Colonic mucosa (tissue), 4 donors: Measurements from ENCODE around the gene B3GNT5. TPM values are rescaled to one million over a fixed set of nuclear protein-coding genes. Genes with fewer than 3 reads are reported as not detected.
"Not testable (repeated sequence)": the region's sequence is repeated elsewhere in the genome, so short reads cannot be mapped to it uniquely, and the experiment has no call there.

ENCODE experiments used
- DNase-seq: peaks from one replicate; pipeline ENCODE4 v3.0.0-alpha.2; 2020
- H3K27ac ChIP-seq: fragments of 200-600 bp; one replicate; pipeline ENCODE4 v1.8.0; 2021
- H3K27me3 ChIP-seq: fragments of 200-600 bp; one replicate; pipeline ENCODE4 v1.8.0; 2021
- H3K36me3 ChIP-seq: fragments of 200-600 bp; one replicate; pipeline ENCODE4 v1.8.0; 2021
- H3K4me1 ChIP-seq: fragments of 200-600 bp; one replicate; pipeline ENCODE4 v1.8.0; 2021; ENCODE audit warnings: mild to moderate bottlenecking
- H3K4me3 ChIP-seq: fragments of 200-600 bp; one replicate; pipeline ENCODE4 v1.8.0; 2021
- H3K9ac ChIP-seq, 2 donors: one replicate each; pipeline ENCODE4 v1.7.0; 2013; ENCODE audit warnings: control low read depth in 2 of 2, low read depth in 2 of 2, low read length in 2 of 2
- H3K9me3 ChIP-seq: fragments of 200-600 bp; one replicate; pipeline ENCODE4 v1.8.0; 2021
- intact Hi-C: fragments of 100-400 bp; cut with DNase I; formaldehyde crosslinking; loops from one replicate; pipeline ENCODE4 v1.14.1; 2022
- total RNA-seq, 2 donors: library from RNA; stranded (reverse); fragmentation: NEBNext Ultra II Directional in 1 of 2; extraction: Animal tissue kit (Norgen Biotek cat#: 25700) in 1 of 2; gene quantifications; one replicate each; pipeline ENCODE4 v1.2.1, GENCODE V29; 2021
- TF ChIP-seq, protein P1 (sequence below): fragments of 200-600 bp; IDR thresholded peaks from one replicate; pipeline ENCODE4 v1.8.0; 2022; ENCODE audit warnings: antibody characterized with exemption, mild to moderate bottlenecking
- donor health status: healthy.
- donor health status: DM: no; HTN: no; CAD: no.
- donor health status: DM: no; HTN: no; CAD: no.

The B3GNT5 gene
- total RNA-seq, 2 donors from 2014 or later, result 43.1 to 108 TPM

DNA sequence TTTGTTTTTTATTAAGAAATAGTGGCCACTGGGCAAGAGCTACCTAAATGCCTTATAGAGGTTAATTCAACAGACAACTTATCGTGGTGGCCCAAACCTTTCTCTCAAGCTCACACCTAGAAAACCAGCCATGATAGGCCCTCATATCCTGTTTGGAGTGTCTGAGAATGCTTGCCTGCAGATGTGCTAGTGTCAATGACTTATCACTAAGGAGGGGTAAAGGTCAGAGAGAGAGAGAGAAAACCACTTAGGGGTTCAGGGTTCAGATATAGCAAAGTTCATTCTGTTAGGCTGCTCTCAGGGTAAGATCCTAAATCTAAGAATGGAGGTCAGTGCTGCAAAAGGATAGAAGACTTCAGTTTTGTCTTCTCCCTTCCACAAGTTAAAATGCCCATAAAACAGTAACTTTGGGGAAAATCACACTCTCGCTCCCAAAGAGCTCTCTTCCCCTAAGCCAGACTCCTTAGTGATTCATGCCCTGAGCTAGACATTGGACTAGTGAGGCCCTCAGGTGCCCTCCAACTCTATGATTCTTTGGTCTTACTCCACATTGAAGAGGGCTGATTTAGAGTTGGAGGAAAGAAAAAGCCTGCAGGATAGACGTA, 30.3 kb upstream of the B3GNT5 start:
- Histone ChIP-seq H3K36me3 (no peaks in the 10 kb centered on the region), H3K27me3 (no peaks in the 10 kb centered on the region), H3K4me3 (no peak overlapping the region), H3K4me1 (no peaks in the 10 kb centered on the region), H3K9ac (no peak overlapping the region), H3K27ac (no peak overlapping the region), H3K9me3 (no peaks in the 10 kb centered on the region)
- TF ChIP-seq, protein P1, sequence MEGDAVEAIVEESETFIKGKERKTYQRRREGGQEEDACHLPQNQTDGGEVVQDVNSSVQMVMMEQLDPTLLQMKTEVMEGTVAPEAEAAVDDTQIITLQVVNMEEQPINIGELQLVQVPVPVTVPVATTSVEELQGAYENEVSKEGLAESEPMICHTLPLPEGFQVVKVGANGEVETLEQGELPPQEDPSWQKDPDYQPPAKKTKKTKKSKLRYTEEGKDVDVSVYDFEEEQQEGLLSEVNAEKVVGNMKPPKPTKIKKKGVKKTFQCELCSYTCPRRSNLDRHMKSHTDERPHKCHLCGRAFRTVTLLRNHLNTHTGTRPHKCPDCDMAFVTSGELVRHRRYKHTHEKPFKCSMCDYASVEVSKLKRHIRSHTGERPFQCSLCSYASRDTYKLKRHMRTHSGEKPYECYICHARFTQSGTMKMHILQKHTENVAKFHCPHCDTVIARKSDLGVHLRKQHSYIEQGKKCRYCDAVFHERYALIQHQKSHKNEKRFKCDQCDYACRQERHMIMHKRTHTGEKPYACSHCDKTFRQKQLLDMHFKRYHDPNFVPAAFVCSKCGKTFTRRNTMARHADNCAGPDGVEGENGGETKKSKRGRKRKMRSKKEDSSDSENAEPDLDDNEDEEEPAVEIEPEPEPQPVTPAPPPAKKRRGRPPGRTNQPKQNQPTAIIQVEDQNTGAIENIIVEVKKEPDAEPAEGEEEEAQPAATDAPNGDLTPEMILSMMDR, result no peak
- intact Hi-C loops, result no loop called here
- DNase-seq, result no peak

DNA sequence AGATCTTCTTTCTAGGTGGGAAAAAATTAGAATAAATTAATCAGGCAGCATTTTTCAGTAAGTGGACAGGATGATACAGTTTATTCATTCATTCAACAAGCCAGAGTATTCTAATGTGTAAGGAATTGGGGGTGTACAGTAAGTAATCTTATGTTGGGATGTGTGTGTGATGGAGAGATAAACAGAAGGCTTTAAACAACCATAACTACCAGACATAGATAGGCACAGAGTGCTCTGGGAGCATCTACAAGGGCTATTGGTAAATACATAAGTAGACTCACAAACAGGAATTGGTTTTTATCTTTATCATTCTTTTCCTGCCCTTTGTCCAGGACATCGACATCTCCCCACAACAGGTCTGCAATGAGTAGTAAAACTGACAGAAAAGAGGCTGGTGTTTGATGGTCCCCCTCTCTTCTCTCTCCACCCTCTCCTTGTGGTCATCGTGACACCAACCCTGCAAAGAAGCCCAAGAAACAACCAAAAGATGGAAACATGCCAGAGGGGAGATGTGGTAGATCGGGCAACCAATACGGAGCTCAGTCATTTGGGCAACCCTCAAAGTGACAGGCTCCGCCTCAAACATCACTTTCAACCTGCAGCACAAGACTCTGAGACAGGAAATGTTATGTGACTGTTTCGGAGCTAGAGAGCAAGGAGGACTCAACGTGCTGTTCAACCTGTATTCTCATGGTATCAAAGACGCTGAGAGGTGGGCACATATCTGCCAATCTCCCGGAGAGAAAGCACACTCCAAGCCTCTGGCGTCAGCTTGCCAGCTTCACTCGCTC, 28.7 kb upstream of the B3GNT5 start:
- no peak for DNase-seq
- intact Hi-C loops, result no loop called here
- no peak overlapping the region for H3K4me3 ChIP-seq
- TF ChIP-seq, protein P1, result no peak
- H3K9me3 ChIP-seq, result no peaks in the 10 kb centered on the region
- no peak overlapping the region for H3K27ac ChIP-seq
- H3K4me1 ChIP-seq, result no peaks in the 10 kb centered on the region
- H3K27me3 ChIP-seq, result no peaks in the 10 kb centered on the region
- no peak overlapping the region for H3K9ac ChIP-seq
- H3K36me3 ChIP-seq, result no peaks in the 10 kb centered on the region

DNA sequence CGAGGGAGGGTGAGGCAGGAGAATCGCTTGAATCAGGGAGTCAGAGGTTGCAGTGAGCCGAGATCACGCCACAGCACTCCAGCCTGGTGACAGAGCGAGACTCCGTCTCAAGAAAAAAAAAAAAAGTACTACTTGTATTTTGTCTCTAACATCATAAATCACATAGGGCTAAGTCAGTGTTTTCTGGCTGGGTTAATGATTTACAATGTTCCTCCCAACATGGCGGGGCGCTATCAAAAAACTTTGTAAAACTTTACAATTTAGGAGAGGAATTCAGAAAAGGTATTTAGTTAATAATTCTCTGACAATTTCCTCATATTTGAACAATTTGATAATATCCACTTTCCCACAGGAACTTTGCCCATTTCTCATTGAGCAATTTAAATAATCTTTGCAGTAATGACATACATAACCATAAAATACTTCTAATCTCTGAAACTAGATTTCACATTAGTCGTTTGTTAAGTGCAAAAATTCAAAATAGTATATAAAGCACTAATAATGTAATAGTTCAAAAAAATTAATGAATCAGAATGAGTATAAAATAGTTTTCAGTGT, 26.6 kb upstream of the B3GNT5 start:
- Histone ChIP-seq H3K9me3 (no peaks in the 10 kb centered on the region), H3K36me3 (no peaks in the 10 kb centered on the region), H3K27ac (no peak overlapping the region), H3K27me3 (no peaks in the 10 kb centered on the region), H3K9ac (no peak overlapping the region), H3K4me1 (no peaks in the 10 kb centered on the region), H3K4me3 (no peak overlapping the region)
- TF ChIP-seq, protein P1, result no peak
- intact Hi-C loops, result no loop called here
- DNase-seq, result no peak

DNA sequence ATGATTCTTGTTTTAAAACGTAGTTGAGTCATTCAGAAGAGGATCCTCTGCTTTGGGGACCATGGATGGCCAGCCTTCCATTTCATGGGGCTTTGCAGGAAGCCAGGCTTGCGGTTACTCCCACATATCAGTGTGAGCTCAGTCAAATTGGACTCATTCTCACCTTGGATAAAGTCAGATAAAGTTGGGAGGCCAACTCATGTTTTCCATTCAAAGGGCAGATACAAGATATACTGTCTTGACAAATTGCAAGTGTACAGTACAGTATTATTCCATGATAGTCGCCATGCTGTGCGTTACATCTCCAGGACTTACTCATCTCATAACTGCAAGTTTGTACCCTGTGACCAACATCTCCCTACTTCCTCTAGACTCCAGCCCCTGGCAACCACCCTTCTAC, 25.5 kb upstream of the B3GNT5 start:
- intact Hi-C loops, result no loop called here
- no peak for DNase-seq
- Histone ChIP-seq H3K4me3 (no peak overlapping the region), H3K36me3 (no peaks in the 10 kb centered on the region), H3K9me3 (no peaks in the 10 kb centered on the region), H3K27me3 (no peaks in the 10 kb centered on the region), H3K27ac (no peak overlapping the region), H3K9ac (no peak overlapping the region), H3K4me1 (no peaks in the 10 kb centered on the region)
- TF ChIP-seq, protein P1, result no peak

DNA sequence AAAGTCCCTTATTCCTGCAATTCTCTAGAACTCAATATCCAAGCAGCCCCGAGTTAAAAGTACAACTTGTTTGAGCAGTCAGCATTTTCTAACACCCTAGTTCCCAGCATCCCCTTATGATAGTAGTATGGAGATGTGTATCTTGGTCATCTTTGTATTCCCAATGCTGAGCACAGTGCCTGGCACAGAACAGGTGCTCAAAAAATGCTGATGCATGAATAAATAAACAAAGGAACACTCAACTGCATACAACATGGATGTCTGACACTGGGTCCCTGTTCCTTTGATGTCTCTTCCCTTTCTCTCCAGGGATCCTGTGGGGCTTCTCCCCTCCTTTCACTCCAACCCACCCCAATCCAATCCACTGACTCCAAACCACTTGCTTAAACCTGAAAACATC, 23.9 kb upstream of the B3GNT5 start:
- Histone ChIP-seq H3K9ac (no peak overlapping the region), H3K4me1 (no peaks in the 10 kb centered on the region), H3K4me3 (no peak overlapping the region), H3K27ac (no peak overlapping the region), H3K27me3 (no peaks in the 10 kb centered on the region), H3K36me3 (no peaks in the 10 kb centered on the region), H3K9me3 (no peaks in the 10 kb centered on the region)
- intact Hi-C loops, result no loop called here
- TF ChIP-seq, protein P1, result no peak
- DNase-seq, result no peak

DNA sequence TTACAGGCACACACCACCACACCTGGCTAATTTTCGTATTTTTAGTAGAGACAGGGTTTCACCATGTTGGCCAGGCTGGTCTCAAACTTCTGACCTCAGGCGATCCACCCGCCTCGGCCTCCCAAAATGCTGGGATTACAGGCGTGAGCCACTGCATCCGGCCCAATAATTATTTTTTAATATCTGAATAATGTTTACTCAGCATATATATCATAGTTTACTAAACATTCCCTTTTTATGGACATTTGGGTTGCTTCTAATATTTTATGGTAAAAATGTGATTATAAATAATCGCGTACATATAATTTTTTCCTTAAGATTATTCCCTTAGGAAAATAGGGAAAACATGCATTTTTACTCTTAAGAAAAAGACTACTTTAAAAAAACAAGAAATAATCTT, 22.8 kb upstream of the B3GNT5 start:
- H3K4me3 ChIP-seq, intact Hi-C loops, H3K27ac ChIP-seq, DNase-seq, H3K27me3 ChIP-seq, H3K9ac ChIP-seq, H3K9me3 ChIP-seq, H3K4me1 ChIP-seq, H3K36me3 ChIP-seq: not testable (repeated sequence)
